RWPE2 (cell line): Measurements from ENCODE around the gene ATXN3L.

ENCODE experiments used
- ATAC-seq: fragments of 200-7000 bp; cut with Tn5 transposase; 3 replicates; pipeline ENCODE4 v1.9.1; 2021; ENCODE audit warnings: low read depth
- DNase-seq: peaks from one replicate; pipeline ENCODE4 v3.0.0-alpha.2; 2020; ENCODE audit warnings: low spot score
- H3K27ac ChIP-seq: fragments of 450-650 bp; 2 replicates; pipeline ENCODE4 v1.5.1; 2017; ENCODE audit warnings: mild to moderate bottlenecking; ENCODE audit not compliant: poor library complexity, severe bottlenecking
- H3K27me3 ChIP-seq: fragments of 250-450 bp; sonication (Bioruptor Pico); 2 replicates; pipeline ENCODE4 v1.5.1; 2021; ENCODE audit warnings: mild to moderate bottlenecking, moderate library complexity; ENCODE audit not compliant: insufficient read depth, poor library complexity, severe bottlenecking
- H3K36me3 ChIP-seq: fragments of 250-450 bp; sonication (Bioruptor Pico); 2 replicates; pipeline ENCODE4 v1.5.1; 2020; ENCODE audit warnings: low read depth, mild to moderate bottlenecking, moderate library complexity
- H3K4me1 ChIP-seq: fragments of 250-450 bp; sonication (Bioruptor Pico); 2 replicates; pipeline ENCODE4 v1.5.1; 2021; ENCODE audit warnings: mild to moderate bottlenecking, moderate library complexity; ENCODE audit not compliant: insufficient read depth, poor library complexity, severe bottlenecking
- H3K4me3 ChIP-seq: fragments of 250-450 bp; sonication (Bioruptor Pico); 2 replicates; pipeline ENCODE4 v1.5.1; 2021; ENCODE audit warnings: mild to moderate bottlenecking, moderate library complexity; ENCODE audit not compliant: severe bottlenecking
- H3K9me3 ChIP-seq: fragments of 250-450 bp; sonication (Bioruptor Pico); 2 replicates; pipeline ENCODE4 v1.5.1; 2021; ENCODE audit warnings: mild to moderate bottlenecking, moderate library complexity; ENCODE audit not compliant: severe bottlenecking
- TF ChIP-seq, protein P1 (sequence below): fragments of 450-650 bp; IDR thresholded peaks from one replicate; pipeline ENCODE4 v1.5.1; 2017; ENCODE audit warnings: mild to moderate bottlenecking, moderate library complexity; ENCODE audit not compliant: poor library complexity, severe bottlenecking

ATXN3L gene

DNA sequence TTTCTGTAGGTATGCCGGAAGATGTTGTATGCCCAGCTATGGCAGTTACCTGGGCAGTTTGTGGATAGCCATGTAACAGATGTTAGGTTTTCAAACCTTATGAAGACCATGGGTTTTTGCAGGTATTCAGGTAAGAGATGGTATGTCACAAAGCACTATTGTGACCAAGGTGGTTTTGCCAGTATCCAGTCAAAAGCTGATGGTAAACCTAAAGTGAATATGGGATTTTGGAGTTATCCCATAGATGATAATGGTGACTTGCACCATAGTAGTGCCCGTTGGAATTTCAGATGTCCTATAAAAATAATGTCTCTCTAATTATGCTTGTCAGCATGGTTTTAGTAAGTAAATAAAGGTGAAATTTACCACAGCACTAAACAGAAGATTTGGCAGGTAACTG, at the start of gene ATXN3L:
Gene ATXN3L (minus strand): TSS at position 101 of the 400 bp plus-strand sequence. CDS start 119 bp downstream, outside the sequence.
- H3K4me3 ChIP-seq: no peak within 1 kb of the TSS
- TF ChIP-seq, protein P1, sequence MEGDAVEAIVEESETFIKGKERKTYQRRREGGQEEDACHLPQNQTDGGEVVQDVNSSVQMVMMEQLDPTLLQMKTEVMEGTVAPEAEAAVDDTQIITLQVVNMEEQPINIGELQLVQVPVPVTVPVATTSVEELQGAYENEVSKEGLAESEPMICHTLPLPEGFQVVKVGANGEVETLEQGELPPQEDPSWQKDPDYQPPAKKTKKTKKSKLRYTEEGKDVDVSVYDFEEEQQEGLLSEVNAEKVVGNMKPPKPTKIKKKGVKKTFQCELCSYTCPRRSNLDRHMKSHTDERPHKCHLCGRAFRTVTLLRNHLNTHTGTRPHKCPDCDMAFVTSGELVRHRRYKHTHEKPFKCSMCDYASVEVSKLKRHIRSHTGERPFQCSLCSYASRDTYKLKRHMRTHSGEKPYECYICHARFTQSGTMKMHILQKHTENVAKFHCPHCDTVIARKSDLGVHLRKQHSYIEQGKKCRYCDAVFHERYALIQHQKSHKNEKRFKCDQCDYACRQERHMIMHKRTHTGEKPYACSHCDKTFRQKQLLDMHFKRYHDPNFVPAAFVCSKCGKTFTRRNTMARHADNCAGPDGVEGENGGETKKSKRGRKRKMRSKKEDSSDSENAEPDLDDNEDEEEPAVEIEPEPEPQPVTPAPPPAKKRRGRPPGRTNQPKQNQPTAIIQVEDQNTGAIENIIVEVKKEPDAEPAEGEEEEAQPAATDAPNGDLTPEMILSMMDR: no peak
- no peaks in the 10 kb centered on the region for H3K9me3 ChIP-seq
- no peaks in the 10 kb centered on the region for H3K36me3 ChIP-seq
- DNase-seq: no peak
- no peak within 1 kb of the TSS for H3K27ac ChIP-seq
- no peaks in the 10 kb centered on the region for H3K4me1 ChIP-seq
- ATAC-seq: no peak
- no peaks in the 10 kb centered on the region for H3K27me3 ChIP-seq

- H3K4me1 ChIP-seq: peaks cover 3% of the 10 kb centered on the region
- no peaks in the 10 kb centered on the region for H3K27me3 ChIP-seq
- ATAC-seq (no peak), DNase-seq (no peak)
- H3K4me3 ChIP-seq: no peak overlapping the region
- H3K36me3 ChIP-seq: no peaks in the 10 kb centered on the region
- H3K27ac ChIP-seq: no peak overlapping the region
- TF ChIP-seq, protein P1: no peak
- no peaks in the 10 kb centered on the region for H3K9me3 ChIP-seq
Measured at GRCh38 chrX:13369256-13370030, 49.6 kb upstream of the ATXN3L start.

DNA sequence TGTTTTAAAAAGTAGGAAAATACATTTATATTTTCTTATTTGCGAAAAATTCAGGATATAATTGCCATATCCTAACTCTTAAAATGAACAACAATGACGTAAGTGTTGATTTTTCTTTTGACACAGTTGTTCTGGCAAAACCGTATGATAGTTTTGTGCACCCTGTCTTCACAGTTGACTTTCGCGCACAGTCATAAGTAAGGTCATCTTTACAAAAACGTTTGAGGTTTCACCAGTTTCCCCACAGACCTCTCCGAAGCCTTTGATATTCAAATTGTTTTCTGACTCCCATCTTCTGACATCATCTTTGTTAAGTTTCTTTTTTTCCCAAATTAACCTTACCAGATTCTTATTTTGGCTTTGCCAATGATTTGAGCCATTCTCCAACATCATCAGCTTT, 48.1 kb upstream of the ATXN3L start:
- no peaks in the 10 kb centered on the region for H3K4me1 ChIP-seq
- H3K27me3 ChIP-seq: no peaks in the 10 kb centered on the region
- no peaks in the 10 kb centered on the region for H3K36me3 ChIP-seq
- TF ChIP-seq, protein P1: no peak
- ATAC-seq (no peak), DNase-seq (no peak)
- no peaks in the 10 kb centered on the region for H3K9me3 ChIP-seq
- H3K27ac ChIP-seq: no peak overlapping the region
- no peak overlapping the region for H3K4me3 ChIP-seq

DNA sequence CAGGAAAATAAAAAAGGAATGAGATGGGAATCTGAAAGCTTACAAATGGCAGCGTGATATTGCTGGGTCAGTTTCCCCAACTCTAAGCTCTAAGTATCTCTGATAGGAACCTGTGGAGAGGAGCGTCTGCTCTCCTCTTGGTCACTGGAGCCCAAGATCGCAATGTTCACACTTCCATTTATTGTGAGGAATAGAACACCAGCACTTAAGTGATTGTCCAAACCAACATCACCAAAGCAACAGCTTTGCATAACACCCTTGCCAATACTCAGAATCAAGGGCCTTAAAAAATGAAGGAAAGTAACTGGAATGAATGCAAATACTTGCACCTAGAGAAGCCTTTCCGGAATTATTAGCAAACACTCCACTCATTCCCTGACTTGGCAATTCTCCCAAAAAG, 46.8 kb upstream of the ATXN3L start:
- H3K27me3 ChIP-seq: no peaks in the 10 kb centered on the region
- DNase-seq (no peak), ATAC-seq (no peak)
- no peak overlapping the region for H3K27ac ChIP-seq
- H3K9me3 ChIP-seq: no peaks in the 10 kb centered on the region
- no peaks in the 10 kb centered on the region for H3K36me3 ChIP-seq
- no peaks in the 10 kb centered on the region for H3K4me1 ChIP-seq
- TF ChIP-seq, protein P1: no peak
- H3K4me3 ChIP-seq: no peak overlapping the region

DNA sequence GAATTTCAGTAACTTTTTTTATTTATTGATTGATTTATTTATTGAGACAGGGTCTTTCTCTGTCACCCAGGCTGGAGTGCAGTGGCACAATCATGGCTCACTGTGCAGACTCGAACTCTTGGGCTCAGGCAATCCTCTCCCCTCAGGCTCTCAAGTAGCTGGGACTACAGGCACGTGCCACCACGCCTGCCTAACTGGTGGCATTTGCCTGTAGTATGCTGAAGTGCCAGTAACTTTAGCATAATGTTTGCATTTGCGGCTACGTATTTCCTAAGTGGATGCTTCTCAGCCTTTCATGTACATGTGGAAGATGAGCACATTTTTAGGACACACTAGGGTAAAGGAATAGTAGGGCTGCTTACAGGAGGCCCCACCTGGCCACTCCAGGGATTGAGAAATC, 45.3 kb upstream of the ATXN3L start:
- Histone ChIP-seq H3K27me3 (no peaks in the 10 kb centered on the region), H3K4me3 (no peak overlapping the region), H3K36me3 (no peaks in the 10 kb centered on the region), H3K4me1 (no peaks in the 10 kb centered on the region), H3K27ac (no peak overlapping the region), H3K9me3 (no peaks in the 10 kb centered on the region)
- DNase-seq (no peak), ATAC-seq (no peak)
- TF ChIP-seq, protein P1: no peak
